ENCODE results near the gene POLN.

POLN gene

GRCh38 chr4:2068198-2068470 lies 173.8 kb downstream of the POLN start:
- no peak for TF ChIP-seq CTCF (IDR thresholded peaks at IDR 0.05; ENCODE audit: insufficient read depth, low read length, missing control alignments)
- DNase-seq (ENCODE audit: low read depth, low spot score), result no peak
- POLR2A ChIA-PET, result no interaction called here
- CTCF ChIA-PET, result no interaction called here
- no peak overlapping the region for H3K4me3 ChIP-seq (ENCODE audit: low read depth, low read length)

- no peak for TF ChIP-seq CTCF (IDR thresholded peaks at IDR 0.05; ENCODE audit: insufficient read depth, low read length, missing control alignments)
- no peak for DNase-seq (ENCODE audit: low read depth, low spot score)
- no peak overlapping the region for H3K4me3 ChIP-seq (ENCODE audit: low read depth, low read length)
- POLR2A ChIA-PET, result no interaction called here
- CTCF ChIA-PET, result no interaction called here
These were observed 174.3 kb downstream of the POLN start for GRCh38 chr4:2067446-2068197.

- H3K4me3 ChIP-seq (ENCODE audit: low read depth, low read length), result no peak overlapping the region
- TF ChIP-seq CTCF (IDR thresholded peaks at IDR 0.05; ENCODE audit: insufficient read depth, low read length, missing control alignments), result no peak
- DNase-seq (ENCODE audit: low read depth, low spot score), result no peak
- ChIA-PET CTCF (no interaction called here), POLR2A (no interaction called here)
These were observed 175.1 kb downstream of the POLN start for GRCh38 chr4:2066571-2067445.

GRCh38 chr4:2066011-2066551 lies 175.8 kb downstream of the POLN start:
- POLR2A ChIA-PET, result no interaction called here
- no peak for TF ChIP-seq CTCF (IDR thresholded peaks at IDR 0.05; ENCODE audit: insufficient read depth, low read length, missing control alignments)
- no peak overlapping the region for H3K4me3 ChIP-seq (ENCODE audit: low read depth, low read length)
- CTCF ChIA-PET, result no interaction called here
- DNase-seq (ENCODE audit: low read depth, low spot score), result no peak

- H3K4me3 ChIP-seq (ENCODE audit: low read depth, low read length), result no peak overlapping the region
- TF ChIP-seq CTCF (IDR thresholded peaks at IDR 0.05; ENCODE audit: insufficient read depth, low read length, missing control alignments), result no peak
- ChIA-PET POLR2A (no interaction called here), CTCF (no interaction called here)
- DNase-seq (ENCODE audit: low read depth, low spot score), result no peak
These were observed 176.6 kb downstream of the POLN start for GRCh38 chr4:2065106-2065930.

Data from AG04449 (cell line).